Natural killer cell treated with Interleukin-12 subunit alpha and Interleukin-12 subunit beta and Interleukin-15 and Interleukin-18, amount 100 ng/mL, for 72 hours (primary cell): Measurements from ENCODE around the gene ANKRD36B. TPM values are rescaled to one million over a fixed set of nuclear protein-coding genes. Genes with fewer than 3 reads are reported as not detected.
"Not testable (repeated sequence)": the region's sequence is repeated elsewhere in the genome, so short reads cannot be mapped to it uniquely, and the experiment has no call there.

ENCODE experiments used
- ATAC-seq, 2 donors: fragments of 150-1000 bp; cut with Tn5 transposase in 1 of 2; sonication (Bioruptor Pico), chemical (Tn5 transposase) in 1 of 2; 2 replicates each; pipeline ENCODE4 v1.10.0; 2021
- DNase-seq: peaks from one replicate; pipeline ENCODE4 v3.0.0; 2022; ENCODE audit warnings: low spot score
- H3K27ac Mint-ChIP-seq, 2 donors: 1 replicate in 1 of 2; 2 replicates in 1 of 2; pipeline ENCODE4 v1.8.0; 2022; ENCODE audit warnings: mixed read lengths in 2 of 2, mild to moderate bottlenecking in 1 of 2, moderate library complexity in 1 of 2
- H3K27me3 Mint-ChIP-seq, 2 donors: 1 replicate in 1 of 2; 2 replicates in 1 of 2; pipeline ENCODE4 v1.8.0; 2022; ENCODE audit warnings: mixed read lengths in 2 of 2
- H3K36me3 Mint-ChIP-seq: one replicate; pipeline ENCODE4 v1.8.0; 2022; ENCODE audit warnings: mixed read lengths
- H3K4me1 Mint-ChIP-seq, 2 donors: 1 replicate in 1 of 2; 2 replicates in 1 of 2; pipeline ENCODE4 v1.8.0; 2022; ENCODE audit warnings: low read depth in 2 of 2, mixed read lengths in 2 of 2, mild to moderate bottlenecking in 1 of 2
- H3K4me3 Mint-ChIP-seq: one replicate; pipeline ENCODE4 v1.8.0; 2022; ENCODE audit warnings: mixed read lengths
- H3K9me3 Mint-ChIP-seq: 2 replicates; pipeline ENCODE4 v1.8.0; 2022; ENCODE audit warnings: mixed read lengths
- total RNA-seq, 2 donors: library from RNA; stranded (reverse); gene quantifications; one replicate each; pipeline ENCODE4 v1.2.3, GENCODE V29; 2022

Gene ANKRD36B
- total RNA-seq, 2 donors from 2014 or later, result 27.7 to 77.7 TPM

DNA sequence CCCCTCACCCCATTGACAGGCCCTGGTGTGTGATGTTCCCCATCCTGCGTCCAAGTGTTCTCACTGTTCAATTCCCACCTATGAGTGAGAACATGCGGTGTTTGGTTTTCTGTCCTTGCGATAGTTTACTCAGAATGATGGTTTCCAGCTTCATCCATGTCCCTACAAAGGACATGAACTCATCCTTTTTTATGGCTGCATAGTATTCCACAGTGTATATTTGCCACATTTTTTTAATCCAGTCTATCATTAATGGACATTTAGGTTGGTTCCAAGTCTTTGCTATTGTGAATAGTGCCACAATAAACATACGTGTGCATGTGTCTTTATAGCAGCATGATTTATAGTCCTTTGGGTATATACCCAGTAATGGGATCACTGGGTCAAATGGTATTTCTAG is 6.5 kb upstream of the ANKRD36B start:
- DNase-seq, H3K4me1 Mint-ChIP-seq, H3K36me3 Mint-ChIP-seq, ATAC-seq, H3K4me3 Mint-ChIP-seq, H3K9me3 Mint-ChIP-seq, H3K27ac Mint-ChIP-seq: not testable (repeated sequence)
- H3K27me3 Mint-ChIP-seq, result peaks cover 25 to 27% of the 10 kb centered on the region in 2 donors

- not testable (repeated sequence) for DNase-seq, ATAC-seq, H3K36me3 Mint-ChIP-seq, H3K4me1 Mint-ChIP-seq, H3K27ac Mint-ChIP-seq, H3K4me3 Mint-ChIP-seq, H3K9me3 Mint-ChIP-seq
- H3K27me3 Mint-ChIP-seq, result peaks cover 6 to 12% of the 10 kb centered on the region in 2 donors
These were observed 3.8 kb upstream of the ANKRD36B start for GRCh38 chr2:97593520-97593919.

GRCh38 chr2:97590515-97591394 is 1.1 kb upstream of the ANKRD36B start:
- H3K36me3 Mint-ChIP-seq, H3K4me1 Mint-ChIP-seq, H3K9me3 Mint-ChIP-seq: not testable (repeated sequence)
- peak; percentile 83 for DNase-seq
- H3K27ac Mint-ChIP-seq, result peak overlapping the region; percentile 75 to 95
- peak overlapping the region; percentile 77 for H3K4me3 Mint-ChIP-seq
- peak; percentile 86 to 88 for ATAC-seq
- peaks cover 0 to 12% of the 10 kb centered on the region in 2 donors for H3K27me3 Mint-ChIP-seq

DNA sequence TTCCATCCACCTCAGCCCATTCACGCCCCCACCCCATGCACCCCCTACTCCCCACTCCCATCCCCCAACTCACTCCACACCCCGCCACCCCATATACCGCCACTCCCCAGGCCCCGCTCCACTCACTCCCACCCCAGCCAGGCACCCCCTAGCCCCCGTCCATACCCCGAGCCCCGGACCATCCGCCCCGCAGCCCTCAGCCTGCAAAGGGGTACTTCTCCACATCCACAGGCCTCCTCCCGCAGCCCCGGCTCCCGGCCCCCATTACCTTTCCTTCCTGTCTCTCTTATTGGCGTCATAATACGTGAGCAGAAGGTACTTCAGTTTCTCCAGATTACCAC is 450 bp downstream of the ANKRD36B start:
- not testable (repeated sequence) for ATAC-seq, H3K4me1 Mint-ChIP-seq, H3K9me3 Mint-ChIP-seq, H3K27me3 Mint-ChIP-seq, DNase-seq, H3K36me3 Mint-ChIP-seq
- Mint-ChIP-seq H3K4me3 (peak overlapping the region; percentile 98), H3K27ac (peak overlapping the region; percentile 95 to 97)

GRCh38 chr2:97565674-97566073 is 24.0 kb downstream of the ANKRD36B start:
- not testable (repeated sequence) for ATAC-seq, H3K27ac Mint-ChIP-seq, H3K27me3 Mint-ChIP-seq, H3K9me3 Mint-ChIP-seq, H3K4me3 Mint-ChIP-seq, H3K4me1 Mint-ChIP-seq, H3K36me3 Mint-ChIP-seq, DNase-seq

DNA sequence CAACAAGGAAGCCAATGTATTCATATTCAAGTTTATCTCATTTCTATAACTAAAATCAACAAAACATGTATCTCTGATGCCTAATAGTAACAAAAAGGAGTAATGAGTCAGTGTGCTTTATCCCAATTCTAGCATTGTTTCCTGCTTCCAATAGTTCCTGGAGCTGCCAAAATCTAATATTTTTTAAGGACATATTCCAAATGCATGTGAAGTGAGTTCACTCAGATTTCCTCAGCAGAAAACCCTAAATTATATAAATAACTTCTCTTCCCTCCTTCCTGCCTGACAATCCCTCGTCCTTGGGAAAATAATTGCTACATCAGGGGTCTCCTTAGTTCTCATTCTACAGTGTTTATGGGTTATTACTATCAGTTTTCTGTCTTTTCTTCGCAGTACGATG is 37.3 kb downstream of the ANKRD36B start:
- H3K9me3 Mint-ChIP-seq, H3K27me3 Mint-ChIP-seq, ATAC-seq, H3K4me3 Mint-ChIP-seq, H3K4me1 Mint-ChIP-seq, DNase-seq, H3K27ac Mint-ChIP-seq: not testable (repeated sequence)
- peaks cover 37% of the 10 kb centered on the region for H3K36me3 Mint-ChIP-seq

- not testable (repeated sequence) for H3K4me1 Mint-ChIP-seq, ATAC-seq, H3K27me3 Mint-ChIP-seq, DNase-seq, H3K4me3 Mint-ChIP-seq, H3K9me3 Mint-ChIP-seq, H3K27ac Mint-ChIP-seq
- peaks cover 35% of the 10 kb centered on the region for H3K36me3 Mint-ChIP-seq
These were observed 39.2 kb downstream of the ANKRD36B start for GRCh38 chr2:97550498-97550897.

GRCh38 chr2:97549058-97549457 is 40.6 kb downstream of the ANKRD36B start:
- H3K27me3 Mint-ChIP-seq, H3K4me3 Mint-ChIP-seq, DNase-seq, H3K9me3 Mint-ChIP-seq, H3K27ac Mint-ChIP-seq, H3K4me1 Mint-ChIP-seq, ATAC-seq: not testable (repeated sequence)
- H3K36me3 Mint-ChIP-seq, result peaks cover 35% of the 10 kb centered on the region

- H3K36me3 Mint-ChIP-seq, result peaks cover 35% of the 10 kb centered on the region
- not testable (repeated sequence) for DNase-seq, H3K27me3 Mint-ChIP-seq, H3K9me3 Mint-ChIP-seq, H3K4me3 Mint-ChIP-seq, H3K4me1 Mint-ChIP-seq, H3K27ac Mint-ChIP-seq, ATAC-seq
These were observed 41.1 kb downstream of the ANKRD36B start for GRCh38 chr2:97548536-97548935.

- H3K4me1 Mint-ChIP-seq, result no peaks in the 10 kb centered on the region
- H3K9me3 Mint-ChIP-seq, result no peaks in the 10 kb centered on the region
- ATAC-seq (no peak), DNase-seq (no peak)
- no peaks in the 10 kb centered on the region for H3K27me3 Mint-ChIP-seq
- H3K27ac Mint-ChIP-seq, result no peak overlapping the region
- H3K36me3 Mint-ChIP-seq, result peaks cover 24% of the 10 kb centered on the region
- no peak overlapping the region for H3K4me3 Mint-ChIP-seq
These were observed 43.0 kb downstream of the ANKRD36B start for GRCh38 chr2:97546711-97547110.

- not testable (repeated sequence) for H3K9me3 Mint-ChIP-seq, ATAC-seq, H3K27ac Mint-ChIP-seq, H3K27me3 Mint-ChIP-seq, H3K4me1 Mint-ChIP-seq, DNase-seq, H3K4me3 Mint-ChIP-seq
- peaks cover 21% of the 10 kb centered on the region for H3K36me3 Mint-ChIP-seq
These were observed 44.8 kb downstream of the ANKRD36B start for GRCh38 chr2:97544911-97545310.

- H3K27me3 Mint-ChIP-seq, DNase-seq, H3K27ac Mint-ChIP-seq, H3K9me3 Mint-ChIP-seq, H3K4me1 Mint-ChIP-seq, ATAC-seq, H3K4me3 Mint-ChIP-seq: not testable (repeated sequence)
- H3K36me3 Mint-ChIP-seq, result peaks cover 14% of the 10 kb centered on the region
These were observed 63.8 kb downstream of the ANKRD36B start for GRCh38 chr2:97525904-97526303.

DNA sequence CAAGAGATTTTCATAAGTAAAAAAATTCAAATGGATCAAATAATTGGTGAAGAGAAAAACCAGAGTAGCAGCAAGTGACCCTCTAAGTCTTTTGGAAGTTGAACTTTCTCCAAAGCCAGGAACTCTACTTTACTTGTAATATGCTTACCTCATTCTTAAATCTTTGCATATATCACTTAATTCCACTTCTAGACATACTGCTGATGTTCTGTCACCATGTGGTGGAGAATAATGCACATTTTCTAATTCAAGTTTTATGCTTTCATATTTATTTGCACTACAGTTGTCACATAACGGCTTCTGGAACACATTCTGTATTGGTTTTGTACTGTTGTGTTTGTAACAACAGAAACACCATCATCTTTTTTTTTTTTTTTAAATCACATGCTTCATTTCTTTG is 65.9 kb downstream of the ANKRD36B start:
- not testable (repeated sequence) for H3K9me3 Mint-ChIP-seq, ATAC-seq, H3K27ac Mint-ChIP-seq, DNase-seq, H3K4me1 Mint-ChIP-seq, H3K4me3 Mint-ChIP-seq, H3K27me3 Mint-ChIP-seq
- H3K36me3 Mint-ChIP-seq, result peaks cover 14% of the 10 kb centered on the region

DNA sequence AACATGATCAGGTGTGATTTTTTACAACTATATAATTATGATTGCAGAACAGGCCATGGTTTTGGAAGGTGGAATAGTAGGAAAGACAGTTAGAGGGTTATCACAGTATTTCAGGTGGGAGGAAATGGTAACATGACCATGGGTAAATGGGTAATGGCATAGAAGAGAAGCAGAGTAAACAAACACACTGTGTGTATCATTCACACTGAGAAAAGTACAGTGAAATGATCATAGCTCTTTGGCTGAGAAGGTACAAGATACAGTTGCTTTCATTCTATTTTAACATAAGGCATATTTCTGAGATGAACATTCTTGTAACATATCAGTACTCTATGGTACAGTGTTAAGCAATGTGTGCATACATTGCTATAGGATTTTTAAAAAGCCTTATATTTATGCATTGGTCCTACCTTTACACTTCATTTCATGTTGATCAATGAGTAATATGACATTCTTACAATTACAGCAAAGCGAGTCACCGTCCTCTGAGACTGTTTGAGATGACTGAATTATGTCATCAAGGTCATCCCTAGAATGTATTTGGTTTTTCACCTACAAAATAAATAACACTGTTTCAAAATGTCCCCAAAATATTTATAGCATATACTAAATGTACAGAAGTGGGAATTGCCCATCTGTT is 66.6 kb downstream of the ANKRD36B start:
- H3K4me1 Mint-ChIP-seq, DNase-seq, H3K4me3 Mint-ChIP-seq, H3K27me3 Mint-ChIP-seq, H3K27ac Mint-ChIP-seq, H3K9me3 Mint-ChIP-seq: not testable (repeated sequence)
- peaks cover 11% of the 10 kb centered on the region for H3K36me3 Mint-ChIP-seq
- peak in 1 of 2 donors; percentile 62 for ATAC-seq
